ENCODE results near the gene NXNL1.

Gene NXNL1

DNA sequence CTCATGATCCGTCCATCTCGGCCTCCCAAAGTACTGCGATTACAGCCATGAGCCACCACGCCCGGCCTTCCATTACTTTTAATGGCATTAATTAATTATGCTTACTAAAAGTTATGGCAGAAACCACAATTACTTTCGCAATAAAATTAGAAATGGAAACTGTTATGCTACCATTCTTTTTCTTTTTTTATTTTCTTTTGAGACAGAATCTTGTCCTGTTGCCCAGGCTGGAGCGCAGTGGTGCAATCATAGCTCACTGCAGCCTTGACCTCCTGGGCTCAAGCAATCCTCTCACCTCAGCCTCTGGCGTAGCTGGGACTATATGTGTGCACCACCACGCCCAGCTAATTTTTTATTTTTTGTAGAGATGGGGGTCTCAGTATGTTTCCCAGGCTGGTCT lies 50.7 kb downstream of the NXNL1 start:
- TF ChIP-seq TAF1 (IDR thresholded peaks at IDR 0.05; ENCODE audit: low read depth, low read length) (no peak), PAX5 (IDR thresholded peaks at IDR 0.05; ENCODE audit: insufficient read depth, low read length, severe bottlenecking) (no peak), POLR2A (IDR thresholded peaks at IDR 0.05; ENCODE audit: low read depth, low read length) (no peak), SPI1 (IDR thresholded peaks at IDR 0.05; ENCODE audit: low read depth, low read length) (no peak), POLR2AphosphoS5 (IDR thresholded peaks at IDR 0.05; ENCODE audit: low read depth, low read length) (no peak), POU2F2 (IDR thresholded peaks at IDR 0.05; ENCODE audit: low read depth, low read length) (no peak)
- no peak for FAIRE-seq
- DNase-seq (ENCODE audit: insufficient read length, low spot score) = no peak

- no peak for DNase-seq (ENCODE audit: insufficient read length, low spot score)
- TF ChIP-seq POU2F2 (IDR thresholded peaks at IDR 0.05; ENCODE audit: low read depth, low read length) (no peak), SPI1 (IDR thresholded peaks at IDR 0.05; ENCODE audit: low read depth, low read length) (no peak)
- peak; percentile 47 for FAIRE-seq
Observed at GRCh38 chr19:17406887-17407196, 53.9 kb downstream of the NXNL1 start.

- TF ChIP-seq POLR2AphosphoS5 (IDR thresholded peaks at IDR 0.05; ENCODE audit: low read depth, low read length) (peak; percentile 7; the same call in 1 of the 2 replicates), TAF1 (IDR thresholded peaks at IDR 0.05; ENCODE audit: low read depth, low read length) (no peak), SPI1 (IDR thresholded peaks at IDR 0.05; ENCODE audit: low read depth, low read length) (no peak), POU2F2 (IDR thresholded peaks at IDR 0.05; ENCODE audit: low read depth, low read length) (0 out of 2 replicates have a peak, but pooled peaks have one; percentile 37)
- DNase-seq (ENCODE audit: insufficient read length, low spot score) (no peak), FAIRE-seq (peak; percentile 54)
Observed at GRCh38 chr19:17406046-17406886, 54.5 kb downstream of the NXNL1 start.

Data from GM12891 (cell line).